Measurements from ENCODE around the gene DMRTA2.

The DMRTA2 gene

GRCh38 chr1:50424045-50424883, 1.0 kb upstream of the DMRTA2 start:
- in situ Hi-C loops (cut with HindIII; ENCODE audit: low sequenced_read_pairs) = no loop called here

- in situ Hi-C loops (cut with HindIII; ENCODE audit: low sequenced_read_pairs) = no loop called here
These were observed 392 bp upstream of the DMRTA2 start for GRCh38 chr1:50423670-50424000.

GRCh38 chr1:50422675-50422945, 633 bp downstream of the DMRTA2 start:
- in situ Hi-C loops (cut with HindIII; ENCODE audit: low sequenced_read_pairs) = no loop called here

- in situ Hi-C loops (cut with HindIII; ENCODE audit: low sequenced_read_pairs) = no loop called here
These were observed 1.2 kb downstream of the DMRTA2 start for GRCh38 chr1:50421768-50422674.

- in situ Hi-C loops (cut with HindIII; ENCODE audit: low sequenced_read_pairs) = no loop called here
These were observed 1.9 kb downstream of the DMRTA2 start for GRCh38 chr1:50421366-50421748.

- in situ Hi-C loops (cut with HindIII; ENCODE audit: low sequenced_read_pairs) = no loop called here
These were observed 2.4 kb downstream of the DMRTA2 start for GRCh38 chr1:50420689-50421365.

GRCh38 chr1:50419907-50420677, 3.2 kb downstream of the DMRTA2 start:
- in situ Hi-C loops (cut with HindIII; ENCODE audit: low sequenced_read_pairs) = no loop called here

GRCh38 chr1:50419192-50419906, 3.9 kb downstream of the DMRTA2 start:
- in situ Hi-C loops (cut with HindIII; ENCODE audit: low sequenced_read_pairs) = no loop called here

- in situ Hi-C loops (cut with HindIII; ENCODE audit: low sequenced_read_pairs) = no loop called here
These were observed 4.6 kb downstream of the DMRTA2 start for GRCh38 chr1:50418600-50419109.

GRCh38 chr1:50417946-50418599, 5.2 kb downstream of the DMRTA2 start:
- in situ Hi-C loops (cut with HindIII; ENCODE audit: low sequenced_read_pairs) = no loop called here

GRCh38 chr1:50417507-50417906, 5.7 kb downstream of the DMRTA2 start:
- in situ Hi-C loops (cut with HindIII; ENCODE audit: low sequenced_read_pairs) = no loop called here

GRCh38 chr1:50416553-50417453, 6.4 kb downstream of the DMRTA2 start:
- in situ Hi-C loops (cut with HindIII; ENCODE audit: low sequenced_read_pairs) = no loop called here

- in situ Hi-C loops (cut with HindIII; ENCODE audit: low sequenced_read_pairs) = no loop called here
These were observed 7.1 kb downstream of the DMRTA2 start for GRCh38 chr1:50416150-50416527.

- in situ Hi-C loops (cut with HindIII; ENCODE audit: low sequenced_read_pairs) = no loop called here
These were observed 7.8 kb downstream of the DMRTA2 start for GRCh38 chr1:50415235-50416149.

GRCh38 chr1:50414853-50415234, 8.4 kb downstream of the DMRTA2 start:
- in situ Hi-C loops (cut with HindIII; ENCODE audit: low sequenced_read_pairs) = loop anchor here (5.0 kb wide), 1 partner anchor 83 kb away; no protein-coding TSS in a partner anchor

GRCh38 chr1:50412813-50413476, 10.3 kb downstream of the DMRTA2 start:
- in situ Hi-C loops (cut with HindIII; ENCODE audit: low sequenced_read_pairs) = loop anchor here (5.0 kb wide), 1 partner anchor 81 kb away; no protein-coding TSS in a partner anchor

GRCh38 chr1:50405814-50406213, 17.4 kb downstream of the DMRTA2 start:
- in situ Hi-C loops (cut with HindIII; ENCODE audit: low sequenced_read_pairs) = no loop called here

Data from endothelial cell of hepatic sinusoid (primary cell).